WTC11 (cell line): Measurements from ENCODE around the gene ILDR2. TPM values are rescaled to one million over a fixed set of nuclear protein-coding genes. Genes with fewer than 3 reads are reported as not detected.

Experiments
- ATAC-seq: fragments of 200-7000 bp; cut with Tn5 transposase; 2 replicates; pipeline ENCODE4 v1.10.0; 2021; ENCODE audit warnings: mild to moderate bottlenecking, moderate library complexity
- CTCF ChIA-PET: fragments of 300-600 bp; sonication (Branson Sonifier 250); formaldehyde crosslinking; loops from one replicate; lab custom pipeline; 2021; ENCODE audit warnings: antibody characterized with exemption; lab: Charles Lee
- POLR2A ChIA-PET: fragments of 350-600 bp; sonication (Branson Sonifier 250); formaldehyde crosslinking; loops from one replicate; lab custom pipeline; 2021; ENCODE audit warnings: antibody characterized with exemption; lab: Charles Lee
- DNase-seq: peaks from one replicate; pipeline ENCODE4 v3.0.0; 2021; ENCODE audit warnings: low spot score
- H3K27ac Mint-ChIP-seq: 2 replicates; pipeline ENCODE4 v1.8.0; 2021; ENCODE audit warnings: mixed read lengths
- H3K27me3 Mint-ChIP-seq: 2 replicates; pipeline ENCODE4 v1.8.0; 2021; ENCODE audit warnings: low read depth, mild to moderate bottlenecking, moderate library complexity, mixed read lengths
- H3K36me3 Mint-ChIP-seq: 2 replicates; pipeline ENCODE4 v1.8.0; 2021; ENCODE audit warnings: mixed read lengths
- H3K4me1 Mint-ChIP-seq: 2 replicates; pipeline ENCODE4 v1.8.0; 2022; ENCODE audit warnings: mixed read lengths
- H3K4me3 Mint-ChIP-seq: 2 replicates; pipeline ENCODE4 v1.8.0; 2021; ENCODE audit warnings: mild to moderate bottlenecking, moderate library complexity, mixed read lengths
- H3K9me3 Mint-ChIP-seq: 2 replicates; pipeline ENCODE4 v1.8.0; 2021; ENCODE audit warnings: mixed read lengths
- ATF1 ChIP-seq: sonication (generic); formaldehyde crosslinking; IDR thresholded peaks from 2 replicates; pipeline ENCODE4 v1.8.1; 2023; ENCODE audit warnings: mild to moderate bottlenecking, moderate library complexity, missing genetic modification reagents
- CBFB ChIP-seq: sonication (generic); formaldehyde crosslinking; IDR thresholded peaks from 2 replicates; pipeline ENCODE4 v1.8.1; 2022; ENCODE audit warnings: mild to moderate bottlenecking, low read depth, missing genetic modification reagents
- CTCF ChIP-seq: fragments of 200-600 bp; IDR thresholded peaks from 2 replicates; pipeline ENCODE4 v1.8.0; 2022; ENCODE audit warnings: antibody characterized with exemption
- ESRRA ChIP-seq: sonication (generic); formaldehyde crosslinking; IDR thresholded peaks from 2 replicates; pipeline ENCODE4 v1.8.1; 2022; ENCODE audit warnings: mild to moderate bottlenecking, missing genetic modification reagents, borderline replicate concordance
- JUN ChIP-seq: sonication (generic); formaldehyde crosslinking; IDR thresholded peaks from 2 replicates; pipeline ENCODE4 v1.8.0; 2023; ENCODE audit warnings: mild to moderate bottlenecking, missing genetic modification reagents
- MXD4 ChIP-seq: fragments of 250-450 bp; sonication (Bioruptor Pico); IDR thresholded peaks from 2 replicates; pipeline ENCODE4 v1.8.0; 2021; ENCODE audit warnings: mild to moderate bottlenecking, moderate library complexity, borderline replicate concordance
- NR3C1 ChIP-seq: sonication (generic); formaldehyde crosslinking; conservative IDR thresholded peaks from 2 replicates; pipeline ENCODE4 v1.8.1; 2023; ENCODE audit warnings: low read depth, mild to moderate bottlenecking, missing genetic modification reagents
- RORB ChIP-seq: fragments of 250-450 bp; sonication (Bioruptor Pico); IDR thresholded peaks from 2 replicates; pipeline ENCODE4 v1.9.0; 2021; ENCODE audit warnings: mild to moderate bottlenecking
- SMAD4 ChIP-seq: sonication (generic); formaldehyde crosslinking; IDR thresholded peaks from 2 replicates; pipeline ENCODE4 v1.8.0; 2022; ENCODE audit warnings: mild to moderate bottlenecking, missing genetic modification reagents
- TCF7 ChIP-seq: sonication (generic); formaldehyde crosslinking; IDR thresholded peaks from 2 replicates; pipeline ENCODE4 v1.8.0; 2022; ENCODE audit warnings: mild to moderate bottlenecking, low read depth, missing genetic modification reagents, moderate library complexity
- ZBTB21 ChIP-seq: sonication (generic); formaldehyde crosslinking; IDR thresholded peaks from 2 replicates; pipeline ENCODE4 v1.8.1; 2023; ENCODE audit warnings: mild to moderate bottlenecking, missing genetic modification reagents, borderline replicate concordance
- ZNF121 ChIP-seq: sonication (generic); formaldehyde crosslinking; IDR thresholded peaks from 2 replicates; pipeline ENCODE4 v1.8.0; 2023; ENCODE audit warnings: missing genetic modification reagents
- ZNF671 ChIP-seq: fragments of 250-450 bp; sonication (Bioruptor Pico); IDR thresholded peaks from 2 replicates; pipeline ENCODE4 v1.8.0; 2021; ENCODE audit warnings: mild to moderate bottlenecking
- ZSCAN18 ChIP-seq: fragments of 250-450 bp; sonication (Bioruptor Pico); IDR thresholded peaks from 2 replicates; pipeline ENCODE4 v2.1.2; 2022; ENCODE audit warnings: mild to moderate bottlenecking, moderate library complexity
- total RNA-seq: library from RNA; stranded (reverse); gene quantifications from 3 replicates; pipeline ENCODE4 v1.2.3, GENCODE V29; 2021
- TF ChIP-seq, protein P1 (sequence below): fragments of 250-450 bp; sonication (Bioruptor Pico); IDR thresholded peaks from 2 replicates; pipeline ENCODE4 v1.9.0; 2021; ENCODE audit warnings: mild to moderate bottlenecking, borderline replicate concordance
- TF ChIP-seq, protein P2 (sequence below): sonication (generic); formaldehyde crosslinking; IDR thresholded peaks from 2 replicates; pipeline ENCODE4 v1.8.0; 2022; ENCODE audit warnings: missing genetic modification reagents
- TF ChIP-seq, protein P3 (sequence below): sonication (generic); formaldehyde crosslinking; IDR thresholded peaks from 2 replicates; pipeline ENCODE4 v1.8.1; 2022; ENCODE audit warnings: low read depth, mild to moderate bottlenecking, moderate library complexity, missing genetic modification reagents, borderline replicate concordance
- TF ChIP-seq, protein P4 (sequence below): fragments of 250-450 bp; sonication (Bioruptor Pico); conservative IDR thresholded peaks from 2 replicates; pipeline ENCODE4 v1.9.0; 2021; ENCODE audit warnings: mild to moderate bottlenecking

ILDR2 gene
- total RNA-seq, 1 experiment from 2014 or later: 1.6 TPM

DNA sequence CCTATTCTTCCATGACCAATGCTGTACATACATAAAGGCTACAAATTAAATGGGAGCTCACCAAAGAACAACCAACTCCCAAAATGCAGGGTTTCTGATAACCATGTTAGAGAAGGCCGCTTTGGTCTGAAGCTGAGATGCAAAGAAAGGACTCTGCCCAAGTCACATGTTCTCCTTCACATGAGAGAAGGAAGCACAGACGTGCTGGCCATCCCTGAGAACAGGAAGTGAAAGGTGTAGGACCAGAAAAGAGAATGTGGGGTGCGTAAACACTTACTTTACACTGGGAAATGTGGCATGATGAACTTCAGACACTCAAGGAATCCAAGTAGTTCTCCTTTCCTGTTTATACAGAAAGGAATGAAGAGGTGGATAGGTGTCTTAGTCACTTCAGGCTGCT lies 67.6 kb downstream of the ILDR2 start (continued):
- TF ChIP-seq, protein P1, sequence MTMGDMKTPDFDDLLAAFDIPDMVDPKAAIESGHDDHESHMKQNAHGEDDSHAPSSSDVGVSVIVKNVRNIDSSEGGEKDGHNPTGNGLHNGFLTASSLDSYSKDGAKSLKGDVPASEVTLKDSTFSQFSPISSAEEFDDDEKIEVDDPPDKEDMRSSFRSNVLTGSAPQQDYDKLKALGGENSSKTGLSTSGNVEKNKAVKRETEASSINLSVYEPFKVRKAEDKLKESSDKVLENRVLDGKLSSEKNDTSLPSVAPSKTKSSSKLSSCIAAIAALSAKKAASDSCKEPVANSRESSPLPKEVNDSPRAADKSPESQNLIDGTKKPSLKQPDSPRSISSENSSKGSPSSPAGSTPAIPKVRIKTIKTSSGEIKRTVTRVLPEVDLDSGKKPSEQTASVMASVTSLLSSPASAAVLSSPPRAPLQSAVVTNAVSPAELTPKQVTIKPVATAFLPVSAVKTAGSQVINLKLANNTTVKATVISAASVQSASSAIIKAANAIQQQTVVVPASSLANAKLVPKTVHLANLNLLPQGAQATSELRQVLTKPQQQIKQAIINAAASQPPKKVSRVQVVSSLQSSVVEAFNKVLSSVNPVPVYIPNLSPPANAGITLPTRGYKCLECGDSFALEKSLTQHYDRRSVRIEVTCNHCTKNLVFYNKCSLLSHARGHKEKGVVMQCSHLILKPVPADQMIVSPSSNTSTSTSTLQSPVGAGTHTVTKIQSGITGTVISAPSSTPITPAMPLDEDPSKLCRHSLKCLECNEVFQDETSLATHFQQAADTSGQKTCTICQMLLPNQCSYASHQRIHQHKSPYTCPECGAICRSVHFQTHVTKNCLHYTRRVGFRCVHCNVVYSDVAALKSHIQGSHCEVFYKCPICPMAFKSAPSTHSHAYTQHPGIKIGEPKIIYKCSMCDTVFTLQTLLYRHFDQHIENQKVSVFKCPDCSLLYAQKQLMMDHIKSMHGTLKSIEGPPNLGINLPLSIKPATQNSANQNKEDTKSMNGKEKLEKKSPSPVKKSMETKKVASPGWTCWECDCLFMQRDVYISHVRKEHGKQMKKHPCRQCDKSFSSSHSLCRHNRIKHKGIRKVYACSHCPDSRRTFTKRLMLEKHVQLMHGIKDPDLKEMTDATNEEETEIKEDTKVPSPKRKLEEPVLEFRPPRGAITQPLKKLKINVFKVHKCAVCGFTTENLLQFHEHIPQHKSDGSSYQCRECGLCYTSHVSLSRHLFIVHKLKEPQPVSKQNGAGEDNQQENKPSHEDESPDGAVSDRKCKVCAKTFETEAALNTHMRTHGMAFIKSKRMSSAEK (CRISPR knock-in tag): no peak
- TF ChIP-seq SMAD4 (CRISPR knock-in tag): no peak
- no peak for TF ChIP-seq ZBTB21 (CRISPR knock-in tag)
- no peak for TF ChIP-seq ZNF671
- no peak for TF ChIP-seq CBFB (CRISPR knock-in tag)
- TF ChIP-seq, all 79 proteins: peak for 0

GRCh38 chr1:166907051-166907450 lies 68.3 kb downstream of the ILDR2 start:
- Mint-ChIP-seq H3K36me3 (peaks cover 14% of the 10 kb centered on the region), H3K4me3 (no peak overlapping the region), H3K9me3 (peaks cover 17% of the 10 kb centered on the region), H3K4me1 (no peaks in the 10 kb centered on the region), H3K27ac (no peak overlapping the region), H3K27me3 (no peaks in the 10 kb centered on the region; the same call in 1 of the 2 replicates)
- CTCF ChIA-PET: interaction anchor here (0.8 to 12.5 kb wide), 4 partner anchors 23 to 313 kb away, joined by 3 to 400 read pairs (median 8); partner anchors contain the start of gene POU2F1
- POLR2A ChIA-PET: no interaction called here
- ATAC-seq (no peak), DNase-seq (no peak)
- no peak for TF ChIP-seq CTCF
- TF ChIP-seq ZBTB21 (CRISPR knock-in tag): no peak
- TF ChIP-seq, protein P2, sequence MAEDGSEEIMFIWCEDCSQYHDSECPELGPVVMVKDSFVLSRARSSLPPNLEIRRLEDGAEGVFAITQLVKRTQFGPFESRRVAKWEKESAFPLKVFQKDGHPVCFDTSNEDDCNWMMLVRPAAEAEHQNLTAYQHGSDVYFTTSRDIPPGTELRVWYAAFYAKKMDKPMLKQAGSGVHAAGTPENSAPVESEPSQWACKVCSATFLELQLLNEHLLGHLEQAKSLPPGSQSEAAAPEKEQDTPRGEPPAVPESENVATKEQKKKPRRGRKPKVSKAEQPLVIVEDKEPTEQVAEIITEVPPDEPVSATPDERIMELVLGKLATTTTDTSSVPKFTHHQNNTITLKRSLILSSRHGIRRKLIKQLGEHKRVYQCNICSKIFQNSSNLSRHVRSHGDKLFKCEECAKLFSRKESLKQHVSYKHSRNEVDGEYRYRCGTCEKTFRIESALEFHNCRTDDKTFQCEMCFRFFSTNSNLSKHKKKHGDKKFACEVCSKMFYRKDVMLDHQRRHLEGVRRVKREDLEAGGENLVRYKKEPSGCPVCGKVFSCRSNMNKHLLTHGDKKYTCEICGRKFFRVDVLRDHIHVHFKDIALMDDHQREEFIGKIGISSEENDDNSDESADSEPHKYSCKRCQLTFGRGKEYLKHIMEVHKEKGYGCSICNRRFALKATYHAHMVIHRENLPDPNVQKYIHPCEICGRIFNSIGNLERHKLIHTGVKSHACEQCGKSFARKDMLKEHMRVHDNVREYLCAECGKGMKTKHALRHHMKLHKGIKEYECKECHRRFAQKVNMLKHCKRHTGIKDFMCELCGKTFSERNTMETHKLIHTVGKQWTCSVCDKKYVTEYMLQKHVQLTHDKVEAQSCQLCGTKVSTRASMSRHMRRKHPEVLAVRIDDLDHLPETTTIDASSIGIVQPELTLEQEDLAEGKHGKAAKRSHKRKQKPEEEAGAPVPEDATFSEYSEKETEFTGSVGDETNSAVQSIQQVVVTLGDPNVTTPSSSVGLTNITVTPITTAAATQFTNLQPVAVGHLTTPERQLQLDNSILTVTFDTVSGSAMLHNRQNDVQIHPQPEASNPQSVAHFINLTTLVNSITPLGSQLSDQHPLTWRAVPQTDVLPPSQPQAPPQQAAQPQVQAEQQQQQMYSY (CRISPR knock-in tag): no peak
- no peak for TF ChIP-seq ZSCAN18 (CRISPR knock-in tag)
- no peak for TF ChIP-seq JUN (CRISPR knock-in tag)
- no peak for TF ChIP-seq RORB (CRISPR knock-in tag)
- TF ChIP-seq, protein P3, sequence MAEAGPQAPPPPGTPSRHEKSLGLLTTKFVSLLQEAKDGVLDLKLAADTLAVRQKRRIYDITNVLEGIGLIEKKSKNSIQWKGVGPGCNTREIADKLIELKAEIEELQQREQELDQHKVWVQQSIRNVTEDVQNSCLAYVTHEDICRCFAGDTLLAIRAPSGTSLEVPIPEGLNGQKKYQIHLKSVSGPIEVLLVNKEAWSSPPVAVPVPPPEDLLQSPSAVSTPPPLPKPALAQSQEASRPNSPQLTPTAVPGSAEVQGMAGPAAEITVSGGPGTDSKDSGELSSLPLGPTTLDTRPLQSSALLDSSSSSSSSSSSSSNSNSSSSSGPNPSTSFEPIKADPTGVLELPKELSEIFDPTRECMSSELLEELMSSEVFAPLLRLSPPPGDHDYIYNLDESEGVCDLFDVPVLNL: no peak
- no peak for TF ChIP-seq MXD4 (CRISPR knock-in tag)
- no peak for TF ChIP-seq ESRRA (CRISPR knock-in tag)
- TF ChIP-seq, protein P4, sequence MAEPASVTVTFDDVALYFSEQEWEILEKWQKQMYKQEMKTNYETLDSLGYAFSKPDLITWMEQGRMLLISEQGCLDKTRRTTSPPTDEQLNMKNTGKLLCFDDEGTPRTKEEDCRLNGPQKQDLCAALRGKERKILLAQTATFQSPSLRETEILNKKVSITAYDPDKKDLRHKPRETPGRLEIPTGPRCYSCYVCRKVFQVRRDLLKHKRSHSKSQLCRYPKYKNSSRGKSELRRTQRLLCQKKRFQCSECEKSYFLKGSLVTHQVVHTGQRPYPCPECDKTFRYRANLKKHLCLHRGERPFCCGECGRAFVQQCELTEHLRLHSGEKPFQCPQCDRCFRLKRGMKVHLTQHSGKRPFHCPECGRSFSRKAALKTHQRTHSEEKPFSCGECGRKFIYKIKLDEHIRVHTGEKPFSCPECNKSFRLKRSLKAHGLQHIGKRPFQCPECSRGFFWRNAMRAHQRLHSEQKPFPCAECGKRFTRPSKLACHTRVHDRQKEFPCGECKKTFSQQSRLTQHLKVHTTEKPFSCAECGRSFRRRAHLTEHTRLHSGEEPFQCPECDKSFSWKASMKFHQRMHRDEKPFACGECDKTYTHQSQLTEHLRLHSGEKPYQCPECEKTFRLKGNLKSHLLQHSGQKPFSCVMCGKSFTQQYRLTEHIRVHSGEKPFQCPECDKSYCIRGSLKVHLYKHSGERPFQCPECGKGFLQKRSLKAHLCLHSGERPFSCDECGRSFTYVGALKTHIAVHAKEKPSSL (CRISPR knock-in tag): no peak
- no peak for TF ChIP-seq NR3C1 (CRISPR knock-in tag)
- TF ChIP-seq ZNF121 (CRISPR knock-in tag): no peak
- no peak for TF ChIP-seq TCF7 (CRISPR knock-in tag)
- TF ChIP-seq ATF1 (CRISPR knock-in tag): no peak
